ES-I3 (cell line): ENCODE results near the gene EEF1AKMT2.
"Not testable (repeated sequence)": the region's sequence is repeated elsewhere in the genome, so short reads cannot be mapped to it uniquely, and the experiment has no call there.

Experiments
- H3K36me3 ChIP-seq: 2 replicates; pipeline ENCODE4 v1.6.1; 2013; ENCODE audit warnings: mild to moderate bottlenecking, low read length, control low read depth, moderate library complexity; ENCODE audit not compliant: insufficient read depth
- H3K4me1 ChIP-seq: 2 replicates; pipeline ENCODE4 v1.6.1; 2013; ENCODE audit warnings: mild to moderate bottlenecking, control low read depth, low read length; ENCODE audit not compliant: insufficient read depth
- H3K9ac ChIP-seq: 2 replicates; pipeline ENCODE4 v1.6.1; 2013; ENCODE audit warnings: low read depth, mild to moderate bottlenecking, low read length, moderate library complexity
- H3K9me3 ChIP-seq: 2 replicates; pipeline ENCODE4 v1.6.1; 2013; ENCODE audit warnings: mild to moderate bottlenecking, low read length, moderate library complexity; ENCODE audit not compliant: control insufficient read depth, insufficient read depth

Gene EEF1AKMT2

GRCh38 chr10:124798364-124798763 lies 6.7 kb upstream of the EEF1AKMT2 start:
- Histone ChIP-seq H3K9me3 (no peaks in the 10 kb centered on the region), H3K9ac (no peak overlapping the region), H3K36me3 (no peaks in the 10 kb centered on the region), H3K4me1 (peaks cover 20% of the 10 kb centered on the region; the same call in 1 of the 2 replicates)

DNA sequence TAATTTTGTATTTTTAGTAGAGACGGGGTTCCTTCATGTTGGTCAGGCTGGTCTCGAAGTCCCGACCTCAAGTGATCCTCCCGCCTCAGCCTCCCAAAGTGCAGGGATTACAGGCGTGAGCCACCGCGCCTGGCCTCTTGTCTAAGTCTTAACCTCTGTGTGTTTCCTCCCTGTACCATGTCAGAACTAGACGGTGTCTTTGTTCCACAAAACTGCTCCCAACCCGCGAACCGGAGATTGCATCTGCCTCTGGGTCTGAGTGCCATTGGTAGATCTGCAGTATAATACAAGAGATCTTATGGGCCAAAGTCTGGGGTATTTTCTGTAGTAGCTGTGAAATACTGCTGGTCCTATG lies 1.3 kb upstream of the EEF1AKMT2 start:
- no peaks in the 10 kb centered on the region for H3K9me3 ChIP-seq
- peak overlapping the region; percentile 94; the same call in 1 of the 2 replicates for H3K9ac ChIP-seq
- no peaks in the 10 kb centered on the region for H3K4me1 ChIP-seq
- no peaks in the 10 kb centered on the region for H3K36me3 ChIP-seq

- H3K9me3 ChIP-seq, H3K9ac ChIP-seq, H3K36me3 ChIP-seq, H3K4me1 ChIP-seq: not testable (repeated sequence)
These were observed 8.8 kb downstream of the EEF1AKMT2 start for GRCh38 chr10:124782900-124783299.

GRCh38 chr10:124768791-124769190 lies 22.9 kb downstream of the EEF1AKMT2 start:
- Histone ChIP-seq H3K4me1 (no peaks in the 10 kb centered on the region), H3K9ac (no peak overlapping the region), H3K9me3 (no peaks in the 10 kb centered on the region), H3K36me3 (peaks cover 8% of the 10 kb centered on the region)

DNA sequence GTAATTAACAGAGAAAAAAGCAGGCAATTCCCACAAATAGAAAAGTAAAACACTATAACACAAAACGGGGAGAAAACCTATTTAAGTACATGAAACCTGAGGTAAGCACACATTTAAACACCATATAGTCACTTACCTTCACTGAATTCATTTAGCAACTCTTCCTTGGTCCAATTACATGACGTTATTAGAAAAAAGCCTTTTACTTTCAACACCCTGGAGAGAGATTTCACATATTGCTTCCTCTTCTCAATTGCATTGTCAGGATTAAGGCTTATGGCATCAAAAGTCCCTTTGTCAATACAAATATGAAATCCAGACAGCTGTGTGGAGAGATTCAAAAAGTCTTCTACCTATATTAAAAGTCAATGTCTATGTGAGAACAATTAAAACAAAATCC lies 26.4 kb downstream of the EEF1AKMT2 start:
- H3K9ac ChIP-seq, result no peak overlapping the region
- H3K4me1 ChIP-seq, result no peaks in the 10 kb centered on the region
- no peaks in the 10 kb centered on the region for H3K9me3 ChIP-seq
- H3K36me3 ChIP-seq, result peaks cover 3% of the 10 kb centered on the region; the same call in 1 of the 2 replicates

DNA sequence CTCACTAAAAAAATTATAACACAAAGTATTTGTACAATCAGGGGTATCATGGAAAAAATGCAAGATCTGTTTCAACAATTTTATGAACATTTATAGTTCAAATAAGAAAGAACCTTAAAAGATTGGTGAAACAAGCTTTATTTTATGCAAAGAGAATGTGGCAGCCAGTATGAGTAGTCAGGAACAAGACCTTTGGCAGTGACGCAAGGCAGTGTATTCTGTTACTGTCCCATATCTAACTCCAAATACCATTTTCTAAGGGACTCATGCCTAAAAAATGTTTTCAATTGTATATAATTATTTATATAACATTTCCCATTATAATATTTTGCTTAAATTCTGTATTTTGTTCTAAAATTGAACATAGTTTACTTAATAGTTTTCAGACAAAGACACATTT lies 28.4 kb downstream of the EEF1AKMT2 start:
- H3K9ac ChIP-seq, result no peak overlapping the region
- H3K9me3 ChIP-seq, result no peaks in the 10 kb centered on the region
- no peaks in the 10 kb centered on the region for H3K4me1 ChIP-seq
- peaks cover 3% of the 10 kb centered on the region; the same call in 1 of the 2 replicates for H3K36me3 ChIP-seq

DNA sequence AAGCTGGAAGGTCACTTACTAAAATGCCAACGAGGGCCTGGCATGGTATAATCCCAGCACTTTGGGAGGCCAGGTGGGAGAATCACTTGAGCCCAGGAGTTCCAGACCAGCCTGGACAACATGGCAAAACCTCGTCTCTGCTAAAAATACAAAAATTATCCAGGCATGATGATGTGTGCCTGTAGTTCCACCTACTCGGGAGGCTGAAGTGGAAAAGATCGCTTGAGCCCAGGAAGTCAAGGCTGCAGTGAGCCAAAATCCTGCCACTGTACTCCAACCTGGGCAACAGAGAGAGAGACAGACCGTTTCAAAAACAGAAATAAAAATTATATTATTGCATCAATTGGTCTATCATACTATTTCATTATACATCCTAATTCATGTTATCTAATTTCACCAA lies 29.4 kb downstream of the EEF1AKMT2 start:
- peaks cover under 1% of the 10 kb centered on the region; the same call in 1 of the 2 replicates for H3K4me1 ChIP-seq
- H3K9ac ChIP-seq, result no peak overlapping the region
- no peaks in the 10 kb centered on the region for H3K9me3 ChIP-seq
- peaks cover 3% of the 10 kb centered on the region; the same call in 1 of the 2 replicates for H3K36me3 ChIP-seq

GRCh38 chr10:124756156-124756903 lies 35.4 kb downstream of the EEF1AKMT2 start:
- H3K9me3 ChIP-seq, result no peaks in the 10 kb centered on the region
- peaks cover 16% of the 10 kb centered on the region for H3K4me1 ChIP-seq
- H3K36me3 ChIP-seq, result peaks cover 4% of the 10 kb centered on the region; the same call in 1 of the 2 replicates
- H3K9ac ChIP-seq, result no peak overlapping the region

- Histone ChIP-seq H3K36me3 (peaks cover 4% of the 10 kb centered on the region; the same call in 1 of the 2 replicates), H3K9ac (no peak overlapping the region), H3K9me3 (no peaks in the 10 kb centered on the region), H3K4me1 (peaks cover 16% of the 10 kb centered on the region)
These were observed 36.1 kb downstream of the EEF1AKMT2 start for GRCh38 chr10:124755581-124755980.

- Histone ChIP-seq H3K4me1 (peaks cover 16% of the 10 kb centered on the region), H3K9ac (no peak overlapping the region), H3K9me3 (no peaks in the 10 kb centered on the region), H3K36me3 (peaks cover 4% of the 10 kb centered on the region; the same call in 1 of the 2 replicates)
These were observed 37.5 kb downstream of the EEF1AKMT2 start for GRCh38 chr10:124754227-124754626.

DNA sequence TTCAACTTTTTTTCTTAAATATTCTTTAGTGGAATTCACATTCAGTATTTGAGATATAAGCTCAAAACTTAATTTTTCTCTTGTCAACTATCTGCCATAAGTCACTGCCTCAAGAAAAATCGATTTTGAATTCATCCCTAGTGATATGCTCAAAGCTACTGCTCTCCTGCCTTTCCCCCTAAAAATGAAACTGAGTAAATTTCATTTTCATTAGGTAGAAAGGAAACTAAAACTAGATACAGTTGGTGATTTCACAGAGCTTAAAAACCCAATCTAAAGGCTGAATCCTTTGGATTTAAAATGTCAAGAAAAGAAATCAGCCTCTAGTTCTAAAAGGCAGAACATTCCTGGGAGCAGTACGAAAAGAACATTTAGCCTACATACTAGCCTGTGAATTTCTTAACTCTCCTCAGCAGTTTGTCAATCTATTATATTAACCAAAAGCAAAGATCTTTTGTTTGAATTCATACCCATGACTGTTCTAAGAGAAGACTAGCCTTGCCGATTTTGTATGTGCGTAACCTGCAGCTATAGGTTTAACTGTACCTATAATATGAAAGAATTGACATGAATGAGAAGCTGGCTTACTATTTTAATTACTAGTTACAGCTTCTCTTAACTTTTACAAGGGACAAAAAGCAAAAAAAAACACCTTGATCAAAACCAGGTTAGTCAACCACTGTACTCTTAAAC lies 42.6 kb downstream of the EEF1AKMT2 start:
- Histone ChIP-seq H3K9me3 (no peaks in the 10 kb centered on the region), H3K9ac (no peak overlapping the region), H3K36me3 (peaks cover 4% of the 10 kb centered on the region; the same call in 1 of the 2 replicates), H3K4me1 (peaks cover 9% of the 10 kb centered on the region; the same call in 1 of the 2 replicates)

GRCh38 chr10:124748166-124748565 lies 43.5 kb downstream of the EEF1AKMT2 start:
- Histone ChIP-seq H3K9ac (no peak overlapping the region), H3K9me3 (no peaks in the 10 kb centered on the region), H3K4me1 (peaks cover 9% of the 10 kb centered on the region; the same call in 1 of the 2 replicates), H3K36me3 (no peaks in the 10 kb centered on the region)

DNA sequence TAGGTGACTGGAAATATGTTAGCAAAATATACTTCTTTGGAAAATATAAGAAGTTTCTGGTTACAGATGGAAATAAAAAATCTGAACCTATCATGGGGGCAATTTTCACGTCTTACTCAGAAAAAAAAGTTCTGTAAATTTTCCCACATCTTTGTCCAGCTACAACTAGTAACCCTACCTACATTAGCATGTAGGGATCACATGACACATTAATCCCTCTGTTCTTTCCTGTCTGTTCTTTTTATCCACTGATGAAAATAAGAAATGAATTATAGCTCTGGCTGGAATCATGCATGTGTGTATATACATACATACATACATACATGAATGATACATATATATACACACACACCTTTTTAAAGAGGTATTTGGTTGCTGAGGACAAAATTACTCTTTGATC lies 43.9 kb downstream of the EEF1AKMT2 start:
- H3K9ac ChIP-seq, result no peak overlapping the region

GRCh38 chr10:124746992-124747391 lies 44.7 kb downstream of the EEF1AKMT2 start:
- Histone ChIP-seq H3K36me3 (no peaks in the 10 kb centered on the region), H3K9ac (no peak overlapping the region), H3K4me1 (peaks cover 14% of the 10 kb centered on the region; the same call in 1 of the 2 replicates), H3K9me3 (no peaks in the 10 kb centered on the region)

More for the DNA sequence above, 43.9 kb downstream of the EEF1AKMT2 start:
- Histone ChIP-seq H3K4me1 (peaks cover 9% of the 10 kb centered on the region; the same call in 1 of the 2 replicates), H3K9me3 (no peaks in the 10 kb centered on the region), H3K36me3 (no peaks in the 10 kb centered on the region)

DNA sequence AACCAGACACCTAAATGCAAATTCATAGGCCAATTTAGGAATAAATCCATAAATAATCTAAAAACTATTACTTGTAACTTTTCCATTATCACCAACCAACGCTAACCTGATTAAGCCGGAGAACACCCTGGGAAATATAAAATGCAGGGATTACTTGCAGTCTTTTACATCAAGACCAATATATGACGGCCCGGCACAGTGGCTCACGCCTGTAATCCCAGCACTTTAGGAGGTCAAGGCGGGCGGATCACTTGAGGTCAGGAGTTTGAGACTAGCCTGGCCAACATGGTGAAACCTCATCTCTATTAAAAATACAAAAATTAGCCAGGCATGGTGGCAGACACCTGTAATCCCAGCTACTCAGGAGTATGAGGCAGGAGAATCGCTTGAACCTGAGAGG lies 45.2 kb downstream of the EEF1AKMT2 start:
- not testable (repeated sequence) for H3K9me3 ChIP-seq, H3K9ac ChIP-seq, H3K36me3 ChIP-seq
- peaks cover 19% of the 10 kb centered on the region; the same call in 1 of the 2 replicates for H3K4me1 ChIP-seq
